Prostate gland (tissue), 2 donors: Measurements from ENCODE around the gene FBXW2.

Source experiments
- POLR2A ChIP-seq: fragments of 450-650 bp; IDR thresholded peaks from one replicate; pipeline ENCODE4 v1.6.1; 2016; ENCODE audit warnings: antibody characterized with exemption, mild to moderate bottlenecking
- TF ChIP-seq, protein P1 (sequence below), 4 experiments: fragments of 200-600 bp in 2 of 4; fragments of 450-650 bp in 2 of 4; sonication (generic) in 2 of 4; IDR thresholded peaks; 1 replicate in 3 of 4; 2 replicates in 1 of 4; pipeline ENCODE4 v1.5.1; 2016 to 2019; ENCODE audit warnings: antibody characterized with exemption in 4 of 4, mild to moderate bottlenecking in 2 of 4, moderate library complexity in 2 of 4

DNA sequence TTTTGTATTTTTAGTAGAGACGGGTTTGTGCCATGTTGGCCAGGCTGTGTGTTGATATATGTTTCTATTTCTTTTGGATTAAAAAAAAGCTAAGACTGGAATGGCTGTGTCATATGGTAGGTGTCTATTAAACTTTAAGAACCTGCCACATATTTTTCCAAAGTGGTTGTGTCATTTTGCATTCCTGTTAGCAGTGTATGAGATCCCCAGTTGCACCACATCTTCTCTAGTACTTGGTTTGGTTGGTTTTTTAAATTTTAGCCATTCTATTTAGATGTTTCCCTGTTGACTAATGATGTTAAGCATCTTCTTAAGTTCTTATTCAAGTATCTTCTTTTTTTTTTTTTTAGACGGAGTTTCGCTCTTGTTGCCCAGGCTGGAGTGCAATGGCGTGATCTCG, 42.8 kb downstream of the FBXW2 start:
- TF ChIP-seq, protein P1, sequence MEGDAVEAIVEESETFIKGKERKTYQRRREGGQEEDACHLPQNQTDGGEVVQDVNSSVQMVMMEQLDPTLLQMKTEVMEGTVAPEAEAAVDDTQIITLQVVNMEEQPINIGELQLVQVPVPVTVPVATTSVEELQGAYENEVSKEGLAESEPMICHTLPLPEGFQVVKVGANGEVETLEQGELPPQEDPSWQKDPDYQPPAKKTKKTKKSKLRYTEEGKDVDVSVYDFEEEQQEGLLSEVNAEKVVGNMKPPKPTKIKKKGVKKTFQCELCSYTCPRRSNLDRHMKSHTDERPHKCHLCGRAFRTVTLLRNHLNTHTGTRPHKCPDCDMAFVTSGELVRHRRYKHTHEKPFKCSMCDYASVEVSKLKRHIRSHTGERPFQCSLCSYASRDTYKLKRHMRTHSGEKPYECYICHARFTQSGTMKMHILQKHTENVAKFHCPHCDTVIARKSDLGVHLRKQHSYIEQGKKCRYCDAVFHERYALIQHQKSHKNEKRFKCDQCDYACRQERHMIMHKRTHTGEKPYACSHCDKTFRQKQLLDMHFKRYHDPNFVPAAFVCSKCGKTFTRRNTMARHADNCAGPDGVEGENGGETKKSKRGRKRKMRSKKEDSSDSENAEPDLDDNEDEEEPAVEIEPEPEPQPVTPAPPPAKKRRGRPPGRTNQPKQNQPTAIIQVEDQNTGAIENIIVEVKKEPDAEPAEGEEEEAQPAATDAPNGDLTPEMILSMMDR (IDR thresholded peaks at IDR 0.05): no peak
- TF ChIP-seq POLR2A: no peak
